HL-60 (cell line): ENCODE measurements around the gene PNCK.

Experiments
- GABPA ChIP-seq: IDR thresholded peaks from 2 replicates; pipeline ENCODE4 v1.6.1; 2012; ENCODE audit warnings: low read depth
- POLR2AphosphoS5 ChIP-seq: IDR thresholded peaks from 2 replicates; pipeline ENCODE4 v1.6.1; 2012; ENCODE audit warnings: low read depth
- SPI1 ChIP-seq: IDR thresholded peaks from 2 replicates; pipeline ENCODE4 v1.6.1; 2012; ENCODE audit warnings: low read depth, mild to moderate bottlenecking, borderline replicate concordance
- TF ChIP-seq, protein P1 (sequence below): IDR thresholded peaks from one replicate; pipeline ENCODE4 v1.5.1; 2011; ENCODE audit warnings: low read length, control low read depth, inconsistent platforms; ENCODE audit not compliant: insufficient read depth
- TF ChIP-seq, protein P2 (sequence below): IDR thresholded peaks from 2 replicates; pipeline ENCODE4 v1.6.1; 2012; ENCODE audit warnings: low read depth; ENCODE audit not compliant: insufficient replicate concordance

DNA sequence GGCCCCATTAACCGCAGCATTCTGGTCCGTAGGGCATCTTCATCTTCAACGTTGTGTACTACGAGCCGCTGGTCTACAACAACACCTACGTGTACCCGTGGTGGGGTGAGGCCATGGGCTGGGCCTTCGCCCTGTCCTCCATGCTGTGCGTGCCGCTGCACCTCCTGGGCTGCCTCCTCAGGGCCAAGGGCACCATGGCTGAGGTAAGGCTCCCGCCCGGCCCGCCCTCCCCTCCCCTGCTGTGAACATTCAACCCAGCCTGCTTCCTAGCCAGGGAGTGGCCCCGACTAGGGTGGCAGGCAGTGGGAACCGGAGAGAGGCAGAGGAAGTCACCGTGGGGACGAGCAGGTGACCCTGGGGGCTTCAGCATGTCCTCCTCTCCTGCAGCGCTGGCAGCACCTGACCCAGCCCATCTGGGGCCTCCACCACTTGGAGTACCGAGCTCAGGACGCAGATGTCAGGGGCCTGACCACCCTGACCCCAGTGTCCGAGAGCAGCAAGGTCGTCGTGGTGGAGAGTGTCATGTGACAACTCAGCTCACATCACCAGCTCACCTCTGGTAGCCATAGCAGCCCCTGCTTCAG is 21.2 kb upstream of the PNCK start:
- TF ChIP-seq, protein P1, sequence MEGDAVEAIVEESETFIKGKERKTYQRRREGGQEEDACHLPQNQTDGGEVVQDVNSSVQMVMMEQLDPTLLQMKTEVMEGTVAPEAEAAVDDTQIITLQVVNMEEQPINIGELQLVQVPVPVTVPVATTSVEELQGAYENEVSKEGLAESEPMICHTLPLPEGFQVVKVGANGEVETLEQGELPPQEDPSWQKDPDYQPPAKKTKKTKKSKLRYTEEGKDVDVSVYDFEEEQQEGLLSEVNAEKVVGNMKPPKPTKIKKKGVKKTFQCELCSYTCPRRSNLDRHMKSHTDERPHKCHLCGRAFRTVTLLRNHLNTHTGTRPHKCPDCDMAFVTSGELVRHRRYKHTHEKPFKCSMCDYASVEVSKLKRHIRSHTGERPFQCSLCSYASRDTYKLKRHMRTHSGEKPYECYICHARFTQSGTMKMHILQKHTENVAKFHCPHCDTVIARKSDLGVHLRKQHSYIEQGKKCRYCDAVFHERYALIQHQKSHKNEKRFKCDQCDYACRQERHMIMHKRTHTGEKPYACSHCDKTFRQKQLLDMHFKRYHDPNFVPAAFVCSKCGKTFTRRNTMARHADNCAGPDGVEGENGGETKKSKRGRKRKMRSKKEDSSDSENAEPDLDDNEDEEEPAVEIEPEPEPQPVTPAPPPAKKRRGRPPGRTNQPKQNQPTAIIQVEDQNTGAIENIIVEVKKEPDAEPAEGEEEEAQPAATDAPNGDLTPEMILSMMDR: no peak
- TF ChIP-seq GABPA (no peak), POLR2AphosphoS5 (no peak), SPI1 (no peak)
- TF ChIP-seq, protein P2, sequence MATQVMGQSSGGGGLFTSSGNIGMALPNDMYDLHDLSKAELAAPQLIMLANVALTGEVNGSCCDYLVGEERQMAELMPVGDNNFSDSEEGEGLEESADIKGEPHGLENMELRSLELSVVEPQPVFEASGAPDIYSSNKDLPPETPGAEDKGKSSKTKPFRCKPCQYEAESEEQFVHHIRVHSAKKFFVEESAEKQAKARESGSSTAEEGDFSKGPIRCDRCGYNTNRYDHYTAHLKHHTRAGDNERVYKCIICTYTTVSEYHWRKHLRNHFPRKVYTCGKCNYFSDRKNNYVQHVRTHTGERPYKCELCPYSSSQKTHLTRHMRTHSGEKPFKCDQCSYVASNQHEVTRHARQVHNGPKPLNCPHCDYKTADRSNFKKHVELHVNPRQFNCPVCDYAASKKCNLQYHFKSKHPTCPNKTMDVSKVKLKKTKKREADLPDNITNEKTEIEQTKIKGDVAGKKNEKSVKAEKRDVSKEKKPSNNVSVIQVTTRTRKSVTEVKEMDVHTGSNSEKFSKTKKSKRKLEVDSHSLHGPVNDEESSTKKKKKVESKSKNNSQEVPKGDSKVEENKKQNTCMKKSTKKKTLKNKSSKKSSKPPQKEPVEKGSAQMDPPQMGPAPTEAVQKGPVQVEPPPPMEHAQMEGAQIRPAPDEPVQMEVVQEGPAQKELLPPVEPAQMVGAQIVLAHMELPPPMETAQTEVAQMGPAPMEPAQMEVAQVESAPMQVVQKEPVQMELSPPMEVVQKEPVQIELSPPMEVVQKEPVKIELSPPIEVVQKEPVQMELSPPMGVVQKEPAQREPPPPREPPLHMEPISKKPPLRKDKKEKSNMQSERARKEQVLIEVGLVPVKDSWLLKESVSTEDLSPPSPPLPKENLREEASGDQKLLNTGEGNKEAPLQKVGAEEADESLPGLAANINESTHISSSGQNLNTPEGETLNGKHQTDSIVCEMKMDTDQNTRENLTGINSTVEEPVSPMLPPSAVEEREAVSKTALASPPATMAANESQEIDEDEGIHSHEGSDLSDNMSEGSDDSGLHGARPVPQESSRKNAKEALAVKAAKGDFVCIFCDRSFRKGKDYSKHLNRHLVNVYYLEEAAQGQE: no peak
